NCI-H128 (cell line): ENCODE results near the gene CCR7.

ENCODE experiments used
- DNase-seq: peaks from one replicate; lab custom pipeline; 2025; ENCODE audit not compliant: unreplicated experiment; lab: John Stamatoyannopoulos, UW

The CCR7 gene

DNA sequence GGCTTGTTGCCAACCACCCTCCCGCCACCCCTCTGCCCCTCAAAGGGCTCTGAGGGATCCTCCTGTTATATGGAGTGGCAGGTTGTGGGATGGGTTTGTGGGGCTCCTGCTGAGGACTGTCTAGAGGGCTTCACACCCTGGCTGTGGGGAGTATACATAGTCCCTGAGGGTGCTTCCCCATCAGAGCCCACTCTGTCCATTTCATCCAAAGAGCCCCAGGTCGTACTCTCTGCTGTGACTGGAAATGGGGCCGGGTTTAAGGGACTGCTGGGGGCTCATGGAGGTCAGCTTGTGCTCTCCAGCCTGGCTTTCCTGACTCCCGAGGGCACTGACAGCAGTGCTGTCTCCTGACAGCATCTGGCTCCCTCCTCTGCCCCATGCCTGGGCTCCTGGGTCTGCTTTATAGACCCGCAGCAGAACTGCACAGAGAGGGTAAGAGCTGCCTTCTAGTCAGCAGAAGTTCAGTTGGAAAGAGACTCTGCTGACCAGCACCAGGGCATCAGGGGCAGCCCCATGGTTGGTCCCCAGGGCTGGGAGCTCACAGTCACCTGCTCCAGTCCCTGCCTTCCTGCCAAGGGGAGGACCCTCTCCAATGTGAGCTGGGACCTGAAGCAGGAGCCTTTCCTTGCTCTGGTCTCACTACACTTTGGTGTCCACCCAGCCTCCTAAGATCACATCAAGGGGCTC is 46.0 kb downstream of the CCR7 start:
- DNase-seq = no peak

DNA sequence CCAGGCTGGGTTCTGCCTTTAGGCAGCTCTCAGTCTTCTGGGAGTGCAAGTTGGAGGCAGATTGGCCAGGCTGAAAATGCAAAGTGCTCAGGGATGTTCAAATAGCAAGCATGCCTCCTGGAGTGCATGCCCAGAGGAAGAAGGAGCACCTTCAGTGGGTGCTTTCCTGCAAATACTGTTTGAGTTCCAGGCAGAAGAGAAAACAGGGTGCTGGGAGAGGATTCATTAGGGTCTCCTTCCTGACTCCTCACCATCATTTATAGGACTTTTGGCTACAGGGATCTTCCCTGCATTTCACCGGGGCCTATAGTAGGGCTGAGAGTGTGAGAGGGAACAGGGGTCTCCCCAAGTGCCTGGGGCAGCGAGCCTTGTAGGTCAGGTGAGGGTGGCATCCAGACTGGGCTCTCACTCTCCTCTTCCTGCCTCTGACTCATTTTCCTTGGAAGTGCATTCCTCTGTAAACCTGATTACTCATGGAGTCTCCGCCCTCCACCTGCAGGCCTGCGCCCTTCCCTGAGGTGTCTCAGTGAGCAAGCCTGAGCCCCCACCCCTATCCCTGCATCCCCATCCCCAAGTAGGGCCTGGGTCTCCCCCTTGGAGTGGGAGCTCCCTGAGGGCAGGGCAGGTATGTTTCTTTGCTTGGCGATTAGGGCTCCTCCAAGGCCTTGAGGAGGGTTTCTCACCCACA is 46.7 kb downstream of the CCR7 start:
- DNase-seq = no peak

DNA sequence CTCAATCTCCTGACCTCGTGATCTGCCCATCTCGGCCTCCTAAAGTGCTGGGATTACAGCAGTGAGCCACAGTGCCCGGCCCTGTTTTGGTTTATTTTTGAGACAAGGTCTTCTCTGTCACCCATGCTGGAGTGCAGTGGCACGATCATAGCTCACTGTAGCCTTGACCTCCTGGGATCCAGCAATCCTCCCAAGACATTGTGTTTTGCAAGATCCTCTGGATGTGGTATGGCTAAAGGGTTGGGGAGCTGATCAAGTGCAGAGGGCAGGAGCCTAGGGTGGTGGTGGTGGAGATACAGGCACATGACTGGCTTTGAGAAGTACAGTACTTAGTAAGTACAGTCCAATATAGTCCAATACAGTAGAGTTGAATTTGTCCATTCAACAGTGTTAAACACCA is 47.3 kb downstream of the CCR7 start:
- DNase-seq = no peak

DNA sequence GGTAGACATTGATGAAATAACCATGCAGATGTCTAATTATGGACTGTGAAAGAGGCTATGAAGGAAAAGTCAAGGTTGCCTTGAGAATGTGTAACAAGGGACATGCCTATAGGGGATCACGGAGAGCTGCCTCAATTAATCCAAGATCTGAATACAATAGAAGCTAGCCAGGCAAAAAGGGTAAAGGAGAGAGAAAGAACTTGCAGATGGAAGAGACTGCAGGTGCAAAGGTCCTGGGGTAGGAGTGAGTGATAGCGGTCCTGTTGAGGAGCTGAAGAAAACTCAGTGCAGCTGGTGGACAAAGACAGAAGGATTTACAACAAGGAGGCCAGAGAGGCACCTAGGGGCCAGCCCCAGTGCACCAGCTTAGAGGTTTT is 48.0 kb downstream of the CCR7 start:
- no peak for DNase-seq

DNA sequence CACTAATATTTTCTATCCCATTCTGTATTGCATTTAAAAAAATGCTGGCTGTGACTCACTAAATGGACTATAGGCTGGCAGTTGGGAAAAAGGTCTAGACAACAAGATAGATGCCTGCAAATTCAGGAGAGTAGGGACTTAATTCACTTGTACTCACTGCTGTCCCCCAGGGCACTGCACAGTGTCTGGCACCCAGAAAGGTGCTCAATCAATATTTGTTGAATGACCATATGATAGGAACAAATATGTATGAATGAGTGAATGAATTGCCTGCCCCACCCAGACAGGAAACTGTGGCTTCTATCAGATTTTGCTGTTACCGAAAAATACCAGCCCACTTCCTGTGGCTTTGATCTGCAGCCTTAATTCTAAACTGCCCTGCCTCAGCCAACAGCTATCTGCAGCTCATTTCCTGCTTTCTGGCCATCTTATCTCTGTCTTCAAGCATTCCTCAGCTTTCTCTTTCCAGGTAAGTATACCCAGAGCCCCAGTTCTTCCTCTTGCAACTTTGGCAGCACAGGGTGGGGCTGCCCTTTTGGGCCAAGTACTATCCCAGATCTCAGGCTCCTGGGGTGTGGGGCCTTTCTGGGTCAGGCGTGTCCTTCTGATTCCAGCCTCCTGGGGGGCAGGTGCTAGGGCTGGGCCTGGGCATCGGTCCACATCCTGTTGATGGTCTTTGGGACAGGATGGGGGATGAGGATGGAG is 48.5 kb downstream of the CCR7 start:
- no peak for DNase-seq

DNA sequence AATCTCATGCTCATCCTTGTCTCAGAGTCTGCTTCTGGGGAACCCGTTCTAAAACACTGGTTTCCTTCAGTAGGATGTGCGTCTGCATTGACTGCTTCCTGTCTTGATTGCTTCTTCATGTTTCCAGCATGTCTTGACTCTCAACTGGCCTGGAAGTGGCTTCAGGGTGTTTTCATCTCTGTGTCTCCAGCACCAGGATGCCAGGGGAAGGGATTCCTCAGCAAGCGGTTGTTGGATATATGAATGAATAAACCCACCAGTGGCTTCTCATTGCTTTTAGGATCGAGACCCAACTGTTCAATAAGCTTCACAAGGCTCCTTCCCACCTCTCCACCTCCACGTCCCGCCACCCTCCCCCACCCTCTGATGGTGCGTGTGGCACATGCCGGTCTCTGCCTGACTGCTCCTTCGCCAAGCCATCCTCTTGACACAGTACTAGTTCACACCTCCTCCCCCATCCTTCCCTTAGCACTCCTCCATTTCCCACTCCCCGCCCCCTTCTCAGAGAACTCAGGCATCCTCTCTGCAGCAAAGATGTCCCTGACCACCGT is 49.7 kb downstream of the CCR7 start:
- no peak for DNase-seq

DNA sequence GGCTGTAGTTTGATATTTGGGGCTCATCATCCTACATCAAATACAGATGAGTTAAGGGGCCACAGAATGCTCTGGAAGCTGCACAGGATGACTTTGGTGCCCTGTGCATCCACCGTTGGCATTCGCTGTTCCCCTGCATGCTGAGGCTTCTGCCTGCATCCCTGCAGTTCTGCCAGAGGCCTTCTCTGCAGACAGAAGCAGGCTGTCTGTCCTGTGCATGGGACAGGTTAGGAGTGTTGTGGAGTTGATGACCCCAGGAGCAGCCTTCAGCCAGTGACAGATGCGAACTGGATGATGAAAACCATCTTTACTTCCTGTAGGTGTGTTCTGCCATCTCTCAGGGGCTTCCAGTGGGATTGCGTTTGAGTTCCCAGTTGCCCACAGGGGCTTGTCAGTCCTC is 50.3 kb downstream of the CCR7 start:
- no peak for DNase-seq

DNA sequence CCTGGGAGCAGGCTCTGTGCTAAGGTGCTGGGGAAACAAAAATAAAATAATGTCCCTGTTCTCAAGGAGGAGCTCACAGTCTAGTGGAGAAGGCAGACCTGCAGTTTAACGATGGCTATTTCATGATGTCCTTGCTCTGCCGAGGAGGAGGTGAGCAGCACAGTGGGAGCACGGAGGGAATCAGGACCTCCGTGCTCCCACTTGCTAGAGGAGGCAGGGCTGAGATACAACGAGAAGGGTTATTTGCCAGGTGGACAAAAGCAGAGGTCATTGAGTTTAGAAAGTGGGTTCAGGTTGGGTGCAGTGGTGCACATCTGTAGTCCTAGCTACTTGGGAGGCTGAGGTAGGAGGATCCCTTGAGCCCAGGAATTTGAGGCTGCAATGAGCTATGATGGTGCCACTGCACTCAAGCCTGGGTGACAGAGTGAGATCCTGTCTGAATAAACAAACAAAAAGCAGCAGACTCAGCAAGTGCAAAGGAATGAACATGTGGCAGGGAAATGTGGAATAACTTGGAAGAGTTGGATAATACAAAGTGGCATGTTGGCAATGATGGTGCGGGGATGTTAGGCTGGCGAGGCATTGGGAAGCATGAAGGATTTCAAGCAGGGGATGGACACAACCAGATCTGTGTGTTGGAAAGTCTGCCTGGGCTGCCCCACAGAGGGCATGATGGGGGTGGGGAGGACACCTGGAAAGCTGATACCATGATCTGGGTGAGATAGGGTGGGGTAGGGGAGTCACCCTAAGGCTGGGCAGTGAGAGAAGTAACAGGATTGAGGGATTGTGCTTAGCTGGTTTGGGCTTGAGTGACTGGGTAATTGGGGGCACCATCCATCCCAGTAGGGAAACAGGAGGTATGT is 51.0 kb downstream of the CCR7 start:
- DNase-seq = no peak

DNA sequence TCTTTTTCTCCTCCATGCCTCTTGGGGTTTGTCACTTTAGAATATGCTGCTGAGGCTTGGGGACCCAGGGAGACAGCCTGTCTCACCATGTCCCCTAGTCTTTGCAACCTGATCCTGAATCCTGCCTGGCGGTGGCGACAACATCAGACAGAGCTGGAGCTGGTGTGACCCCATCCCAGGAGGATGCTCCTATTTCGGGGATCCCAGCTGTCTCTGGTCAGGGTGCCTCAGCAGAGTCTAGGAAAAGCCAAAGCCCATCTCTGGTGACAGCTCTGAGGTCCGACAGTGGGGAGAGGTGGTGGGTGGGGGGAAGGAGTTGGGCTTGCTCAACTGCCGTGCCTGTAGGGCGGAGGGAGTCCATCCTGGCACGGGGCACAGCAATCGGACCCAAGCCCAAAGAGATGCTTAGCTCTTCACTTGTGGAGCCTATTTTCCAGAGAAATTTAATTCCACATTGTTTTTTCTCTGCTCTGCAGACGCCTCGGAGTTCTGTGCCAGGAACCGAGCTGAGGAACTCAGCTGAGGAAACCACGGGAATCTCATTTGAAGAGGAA is 53.5 kb downstream of the CCR7 start:
- no peak for DNase-seq

DNA sequence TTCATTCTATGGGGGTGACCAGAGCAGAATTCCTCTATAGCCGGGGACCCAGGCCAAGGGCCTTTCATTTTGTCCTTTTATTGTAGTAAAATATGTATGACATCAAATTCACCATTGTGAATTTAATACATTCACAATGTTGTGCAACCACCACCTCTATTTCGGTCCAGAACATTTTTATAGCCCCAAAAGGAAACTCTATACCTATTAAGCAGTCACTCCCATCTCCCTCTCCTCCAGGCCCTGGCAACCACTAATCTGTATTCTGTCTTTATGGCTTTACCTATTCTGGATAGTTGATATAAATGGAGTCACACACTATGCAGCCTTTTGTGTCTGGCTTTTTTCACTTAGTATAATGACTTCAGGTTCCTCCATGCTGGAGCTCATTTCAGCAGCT is 54.1 kb downstream of the CCR7 start:
- DNase-seq = no peak

DNA sequence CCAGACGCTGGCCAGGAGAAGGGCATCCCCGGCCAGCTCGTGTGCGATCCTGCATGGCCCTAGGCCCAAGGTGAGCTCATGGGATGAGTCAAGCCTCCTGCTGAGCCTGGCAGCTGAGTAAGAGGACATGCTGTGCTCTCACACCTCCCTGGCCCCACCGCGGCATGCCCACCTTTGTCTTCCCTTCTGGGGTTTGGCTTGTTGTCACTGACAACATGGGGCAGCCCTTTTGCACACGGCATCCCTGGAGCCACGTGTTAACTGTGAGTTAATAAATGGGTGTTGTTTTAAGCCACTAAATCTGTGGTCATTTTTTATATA is 55.0 kb downstream of the CCR7 start:
- DNase-seq = no peak

DNA sequence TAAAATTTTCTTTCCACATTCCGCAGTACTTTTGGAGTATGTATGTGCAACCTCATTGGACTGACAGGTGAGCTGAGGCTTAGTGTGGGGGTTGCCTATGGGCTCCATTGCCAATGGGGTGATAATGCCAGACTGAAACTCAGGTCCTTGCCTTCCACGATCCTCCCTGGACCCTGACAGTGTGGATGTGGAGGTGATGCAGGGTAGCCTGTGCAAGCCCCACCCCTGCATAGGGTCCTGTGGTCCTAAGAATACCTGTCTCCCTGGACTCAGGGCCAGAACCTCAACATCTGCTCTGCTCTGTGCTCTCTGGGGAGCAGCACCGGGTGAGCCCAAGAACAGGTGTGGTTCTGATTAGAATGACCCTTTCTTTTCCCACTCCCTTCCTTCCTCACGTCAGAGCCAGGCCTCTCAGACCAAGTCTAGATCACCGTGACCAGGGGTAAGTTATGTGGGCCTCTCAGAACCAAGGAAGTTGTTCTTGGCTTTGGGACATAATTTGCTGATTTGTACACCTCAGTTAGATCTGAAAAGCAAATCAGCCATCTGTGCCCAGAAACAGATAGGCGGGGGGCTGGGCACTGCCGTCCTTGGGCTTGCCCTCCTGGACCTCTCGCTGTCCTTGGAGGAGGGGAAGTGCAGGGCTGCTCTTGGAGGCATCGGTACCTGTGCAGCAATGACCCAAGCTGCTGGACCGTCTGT is 55.5 kb downstream of the CCR7 start:
- no peak for DNase-seq

DNA sequence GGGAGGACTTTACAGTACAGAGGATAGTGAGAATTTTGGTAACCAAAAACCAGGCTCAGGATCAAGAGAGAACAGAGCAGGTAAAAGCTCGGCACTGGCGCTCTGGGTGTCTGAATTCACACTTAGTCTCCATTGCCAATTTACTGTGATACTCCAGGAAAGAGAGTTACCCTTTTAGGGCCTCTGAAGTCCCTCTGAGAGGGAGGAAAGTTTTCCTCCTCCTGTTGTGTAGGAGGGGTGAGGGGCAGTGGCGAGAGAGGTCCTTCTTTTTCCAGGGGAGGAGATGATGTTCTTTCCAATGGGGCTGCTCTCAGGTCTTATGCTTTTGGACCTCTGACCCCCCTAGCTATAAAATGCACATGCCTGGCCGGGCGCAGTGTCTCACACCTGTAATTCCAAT is 58.5 kb downstream of the CCR7 start:
- no peak for DNase-seq
